ENCODE measurements around the gene CXorf66.

DNA sequence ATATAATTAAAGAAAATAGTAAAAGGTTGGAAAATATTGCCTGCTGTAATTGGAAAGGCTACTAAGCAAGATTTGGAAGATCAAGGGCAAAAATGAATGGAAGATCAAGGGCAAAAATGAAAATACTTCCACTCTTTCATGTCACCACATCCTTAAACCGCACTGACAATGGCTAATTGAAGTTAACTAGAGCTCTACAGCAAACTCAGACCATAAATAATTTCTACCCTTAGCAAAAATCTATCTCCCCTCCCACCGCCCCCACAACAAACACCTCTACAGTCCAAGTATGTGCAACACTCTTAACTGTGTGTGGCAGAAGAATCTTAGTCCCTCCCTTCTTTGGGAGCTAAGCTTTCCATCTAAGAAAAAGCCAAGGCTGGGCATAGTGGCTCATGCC, 59.6 kb downstream of the CXorf66 start:
- TF ChIP-seq, protein P1, sequence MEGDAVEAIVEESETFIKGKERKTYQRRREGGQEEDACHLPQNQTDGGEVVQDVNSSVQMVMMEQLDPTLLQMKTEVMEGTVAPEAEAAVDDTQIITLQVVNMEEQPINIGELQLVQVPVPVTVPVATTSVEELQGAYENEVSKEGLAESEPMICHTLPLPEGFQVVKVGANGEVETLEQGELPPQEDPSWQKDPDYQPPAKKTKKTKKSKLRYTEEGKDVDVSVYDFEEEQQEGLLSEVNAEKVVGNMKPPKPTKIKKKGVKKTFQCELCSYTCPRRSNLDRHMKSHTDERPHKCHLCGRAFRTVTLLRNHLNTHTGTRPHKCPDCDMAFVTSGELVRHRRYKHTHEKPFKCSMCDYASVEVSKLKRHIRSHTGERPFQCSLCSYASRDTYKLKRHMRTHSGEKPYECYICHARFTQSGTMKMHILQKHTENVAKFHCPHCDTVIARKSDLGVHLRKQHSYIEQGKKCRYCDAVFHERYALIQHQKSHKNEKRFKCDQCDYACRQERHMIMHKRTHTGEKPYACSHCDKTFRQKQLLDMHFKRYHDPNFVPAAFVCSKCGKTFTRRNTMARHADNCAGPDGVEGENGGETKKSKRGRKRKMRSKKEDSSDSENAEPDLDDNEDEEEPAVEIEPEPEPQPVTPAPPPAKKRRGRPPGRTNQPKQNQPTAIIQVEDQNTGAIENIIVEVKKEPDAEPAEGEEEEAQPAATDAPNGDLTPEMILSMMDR (conservative IDR thresholded peaks at IDR 0.05 in 1 of 2, IDR thresholded peaks at IDR 0.05 in 1 of 2; ENCODE audit: extremely low read depth in 1 of 2, insufficient read depth in 1 of 2, low read depth in 1 of 2, low read length in 2 of 2), result no peak
- no peak for TF ChIP-seq EZH2 (IDR thresholded peaks at IDR 0.05; ENCODE audit: borderline replicate concordance, low read length)

All from mammary epithelial cell (primary cell).